ENCODE results near the gene MET. TPM values are rescaled to one million over a fixed set of nuclear protein-coding genes. Genes with fewer than 3 reads are reported as not detected.

MET gene
- total and polyA plus RNA-seq, 2 of the 8 experiments (the other 6 are each of a cell fraction or from before 2014, with no cell fraction given), result 3.5 to 12.9 TPM

GRCh38 chr7:116686033-116686432 lies 14.0 kb downstream of the MET start:
- Histone ChIP-seq H3K4me2 (ENCODE audit: insufficient read depth in 1 of 2, low read depth in 2 of 2, low read length in 2 of 2) (no peak overlapping the region), H3K23ac (ENCODE audit: insufficient read length) (no peak overlapping the region), H3K14ac (ENCODE audit: insufficient read length) (no peak overlapping the region), H3K9ac (replicated peaks in 1 of 4; ENCODE audit: extremely low read depth in 1 of 4, low read depth in 3 of 4, low read length in 3 of 4) (no peak overlapping the region), H2BK20ac (ENCODE audit: low read length) (no peak overlapping the region), H3K36me3 (ENCODE audit: control insufficient read depth in 2 of 4, insufficient read depth in 4 of 4, low read length in 3 of 4) (no peaks in the 10 kb centered on the region), H3K4ac (replicated peaks; ENCODE audit: insufficient read length, low read depth, low read length) (no peak overlapping the region), H3K79me2 (ENCODE audit: control insufficient read depth in 1 of 2, insufficient read depth in 2 of 2, low read length in 2 of 2) (no peaks in the 10 kb centered on the region), H2BK5ac (ENCODE audit: low read depth, low read length) (no peak overlapping the region), H2BK120ac (replicated peaks; ENCODE audit: low read depth, low read length) (no peak overlapping the region), H3K4me1 (replicated peaks in 1 of 4; ENCODE audit: control insufficient read depth in 3 of 4, insufficient read depth in 4 of 4, low read length in 3 of 4) (peaks cover 0 to 12% (median 3%) of the 10 kb centered on the region in 4 experiments; a peak in 3 of 7 replicates), H3K27ac (ENCODE audit: low read depth, low read length) (no peak overlapping the region), H3K23me2 (ENCODE audit: low read depth, low read length) (no peaks in the 10 kb centered on the region), H3K18ac (ENCODE audit: extremely low read depth, low read length) (no peak overlapping the region), H4K5ac (ENCODE audit: insufficient read length, low read depth, low read length) (no peak overlapping the region), H4K8ac (ENCODE audit: extremely low read depth, insufficient read depth, low read length) (no peak overlapping the region), H3K27me3 (replicated peaks in 1 of 4; ENCODE audit: control insufficient read depth in 3 of 4, extremely low read depth in 1 of 4, insufficient read depth in 3 of 4, low read length in 3 of 4) (no peaks in the 10 kb centered on the region), H3K4me3 (ENCODE audit: extremely low read depth in 1 of 4, insufficient read depth in 2 of 4, low read depth in 3 of 4, low read length in 4 of 4) (no peak overlapping the region), H3K9me3 (ENCODE audit: insufficient read depth in 2 of 2, low read depth in 1 of 2, low read length in 1 of 2) (no peaks in the 10 kb centered on the region), H2AK5ac (ENCODE audit: low read depth, low read length) (no peak overlapping the region), H4K20me1 (replicated peaks in 1 of 2; ENCODE audit: control insufficient read depth in 1 of 2, insufficient read depth in 2 of 2, low read length in 2 of 2) (no peaks in the 10 kb centered on the region), H2AFZ (ENCODE audit: low read length) (no peak overlapping the region), H3K56ac (replicated peaks; ENCODE audit: insufficient read length, low read depth, low read length) (no peak overlapping the region), H4K91ac (replicated peaks; ENCODE audit: insufficient read length, low read length) (no peak overlapping the region), H2BK12ac (ENCODE audit: low read depth, low read length) (no peak overlapping the region), H2BK15ac (ENCODE audit: low read length) (no peak overlapping the region), H3K79me1 (ENCODE audit: low read depth, low read length) (no peaks in the 10 kb centered on the region)
- DNase-seq (ENCODE audit: low read depth in 1 of 2, low spot score in 2 of 2) (no peak), FAIRE-seq (no peak)
- CTCF ChIA-PET (ENCODE audit: partially characterized antibody), result interaction anchor here (1.0 to 1.6 kb wide), 5 partner anchors 10 to 101 kb away, joined by 3 to 9 read pairs (median 5); no protein-coding TSS in a partner anchor
- POLR2A ChIA-PET (ENCODE audit: partially characterized antibody), result no interaction called here
- 83% methylated on average over 3 of the region's 3 CpGs; no CpG with 5 or more reads in 1 of the 2 experiments for WGBS, 2 experiments (ENCODE audit: extremely low coverage in 1 of 2, insufficient coverage in 1 of 2, insufficient read length in 1 of 2, insufficient replicate concordance in 2 of 2, low coverage in 1 of 2, low lambda C conversion rate in 2 of 2, missing lambda C conversion rate in 1 of 2)
- TF ChIP-seq JUN (IDR thresholded peaks at IDR 0.05; ENCODE audit: low read depth, low read length), result no peak
- TF ChIP-seq HDAC2 (IDR thresholded peaks at IDR 0.05; ENCODE audit: borderline replicate concordance in 1 of 2, low read depth in 2 of 2, low read length in 2 of 2), result no peak
- TF ChIP-seq POLR2A (IDR thresholded peaks at IDR 0.05; ENCODE audit: control extremely low read depth in 1 of 2, low read depth in 2 of 2, low read length in 2 of 2), result no peak
- no peak for TF ChIP-seq SIX5 (IDR thresholded peaks at IDR 0.05; ENCODE audit: low read depth, low read length)
- no peak for TF ChIP-seq EZH2 (IDR thresholded peaks at IDR 0.05; ENCODE audit: low read depth, low read length, severe bottlenecking)
- TF ChIP-seq GTF2F1 (IDR thresholded peaks at IDR 0.05; ENCODE audit: borderline replicate concordance, low read depth, low read length), result no peak
- TF ChIP-seq SAP30 (IDR thresholded peaks at IDR 0.05; ENCODE audit: insufficient read depth, insufficient replicate concordance, low read length), result no peak
- TF ChIP-seq FOSL1 (IDR thresholded peaks at IDR 0.05; ENCODE audit: insufficient read depth, low read depth, low read length), result no peak
- no peak for TF ChIP-seq YY1 (IDR thresholded peaks at IDR 0.05; ENCODE audit: low read depth, low read length)
- TF ChIP-seq MAX (IDR thresholded peaks at IDR 0.05), result no peak
- TF ChIP-seq KDM5A (IDR thresholded peaks at IDR 0.05; ENCODE audit: low read length), result no peak
- TF ChIP-seq EGR1 (IDR thresholded peaks at IDR 0.05; ENCODE audit: borderline replicate concordance, low read depth, low read length), result no peak
- TF ChIP-seq MAFK (IDR thresholded peaks at IDR 0.05; ENCODE audit: low read depth, low read length), result no peak
- no peak for TF ChIP-seq TBP (IDR thresholded peaks at IDR 0.05; ENCODE audit: low read depth, low read length)
- no peak for TF ChIP-seq NANOG (IDR thresholded peaks at IDR 0.05; ENCODE audit: insufficient read depth, low read depth, low read length, poor library complexity, severe bottlenecking)
